HG03025 (cell line): ENCODE measurements around the gene SPATA9.
A peak's percentile ranks its signal among the peaks of the same experiment; 100 is the strongest.
"Not testable (repeated sequence)": the region's sequence is repeated elsewhere in the genome, so short reads cannot be mapped to it uniquely, and the experiment has no call there.

Source experiments
- ATAC-seq: cut with Tn5 transposase; IDR thresholded peaks from one replicate; pipeline ENCODE4 v1.9.1; 2021; ENCODE audit warnings: mild to moderate bottlenecking, moderate library complexity; ENCODE audit not compliant: unreplicated experiment, low FRiP score

SPATA9 gene

GRCh38 chr5:95718203-95718602 is 35.4 kb upstream of the SPATA9 start:
- ATAC-seq: peak; percentile 77

- ATAC-seq: no peak
Measured at GRCh38 chr5:95717439-95717838, 34.6 kb upstream of the SPATA9 start.

- no peak for ATAC-seq
Measured at GRCh38 chr5:95715799-95716461, 33.1 kb upstream of the SPATA9 start.

GRCh38 chr5:95713960-95714710 is 31.3 kb upstream of the SPATA9 start:
- ATAC-seq: no peak

- ATAC-seq: not testable (repeated sequence)
Measured at GRCh38 chr5:95713246-95713645, 30.5 kb upstream of the SPATA9 start.

DNA sequence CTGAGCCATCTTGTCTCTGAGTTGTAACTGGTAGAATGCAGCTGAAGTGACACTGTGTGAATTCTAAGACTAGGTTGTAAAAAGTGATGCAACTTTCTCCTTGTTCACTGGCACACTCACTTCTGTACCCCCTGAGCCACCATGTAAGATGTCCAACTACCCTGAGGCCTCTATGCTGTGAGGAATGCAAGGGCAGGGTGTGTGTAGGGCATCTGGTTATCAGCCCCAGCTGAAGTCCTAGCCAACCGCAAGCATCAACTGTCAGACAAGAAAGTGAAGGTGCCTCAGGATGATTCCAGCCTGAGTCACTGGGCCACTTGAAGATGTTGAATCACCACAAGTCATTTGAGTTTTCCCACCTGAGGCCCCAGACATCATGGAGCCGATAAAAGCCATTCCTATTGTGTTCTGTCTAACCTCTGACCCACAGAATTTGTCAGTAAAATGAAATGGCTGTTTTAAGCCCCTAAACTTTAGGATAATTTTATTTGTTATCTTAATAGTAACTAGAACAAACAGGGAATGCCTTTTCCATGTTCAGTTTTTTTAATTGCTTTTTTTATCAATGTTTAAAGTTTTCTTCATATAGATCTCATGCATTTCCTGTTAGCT is 29.7 kb upstream of the SPATA9 start:
- no peak for ATAC-seq

GRCh38 chr5:95711501-95712346 is 28.9 kb upstream of the SPATA9 start:
- no peak for ATAC-seq

GRCh38 chr5:95710651-95711500 is 28.1 kb upstream of the SPATA9 start:
- ATAC-seq: not testable (repeated sequence)

DNA sequence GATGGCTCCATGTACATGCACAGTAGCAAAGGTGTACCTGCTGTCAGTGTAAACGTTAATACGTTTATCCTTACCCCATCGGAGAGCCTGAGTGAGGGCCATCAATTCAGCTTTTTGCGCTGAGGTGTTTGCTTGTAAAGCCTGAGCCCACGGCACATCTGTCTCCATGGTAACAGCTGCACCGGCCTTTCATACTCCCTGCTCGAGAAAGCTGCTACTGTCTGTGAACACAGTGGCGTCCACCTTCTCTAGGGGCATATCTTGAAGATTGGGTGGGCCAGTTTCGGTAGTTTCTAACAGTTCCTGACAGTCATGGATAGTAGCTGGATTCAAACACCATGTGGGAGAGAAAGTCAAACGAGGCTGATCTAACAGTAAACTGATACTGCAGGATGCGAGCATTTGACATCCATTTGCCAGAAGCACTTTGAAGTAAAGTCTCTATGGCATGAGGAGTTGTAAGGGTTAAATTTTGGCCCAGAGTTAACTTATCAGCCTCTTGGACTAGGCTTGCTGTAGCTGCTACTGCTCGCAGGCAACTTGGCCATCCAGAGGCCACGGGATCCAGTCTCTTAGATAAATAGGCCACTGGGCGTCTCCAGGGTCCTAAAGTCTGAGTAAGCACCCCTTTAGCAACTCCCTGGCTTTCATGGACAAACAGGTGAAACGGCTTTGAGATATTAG is 27.3 kb upstream of the SPATA9 start:
- no peak for ATAC-seq

- no peak for ATAC-seq
Measured at GRCh38 chr5:95708876-95709275, 26.1 kb upstream of the SPATA9 start.

DNA sequence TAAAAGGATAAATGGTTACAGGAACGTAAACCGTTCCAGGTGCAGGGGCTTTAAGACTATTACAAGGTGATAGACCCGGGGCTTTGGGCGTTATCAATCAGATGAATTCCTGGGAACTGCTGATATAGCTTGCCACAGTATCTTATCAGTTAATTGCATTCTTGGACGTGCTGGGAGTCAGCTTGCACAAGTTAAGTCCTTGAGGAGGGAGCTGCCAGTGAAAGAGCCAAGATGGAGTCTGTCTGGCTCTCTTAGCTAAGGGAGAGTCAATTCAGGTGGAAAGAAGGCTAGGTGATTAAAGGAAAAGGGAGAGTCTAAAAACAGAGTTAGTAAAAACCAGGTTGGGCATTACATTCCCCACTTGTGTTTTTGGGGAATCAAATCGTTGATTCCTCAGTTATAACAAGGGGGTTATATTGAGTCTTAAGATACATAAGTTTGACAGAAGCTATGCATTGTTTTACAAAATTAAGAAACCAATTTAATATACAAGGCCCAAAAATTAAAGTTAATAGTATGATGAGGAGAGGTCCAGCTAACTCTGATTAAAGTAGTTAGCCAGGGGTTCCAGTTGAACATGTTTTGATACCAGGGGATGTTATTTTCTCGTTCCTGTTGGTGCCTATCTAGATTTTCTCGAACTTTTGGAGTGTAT is 24.9 kb upstream of the SPATA9 start:
- not testable (repeated sequence) for ATAC-seq

GRCh38 chr5:95707055-95707454 is 24.3 kb upstream of the SPATA9 start:
- no peak for ATAC-seq

DNA sequence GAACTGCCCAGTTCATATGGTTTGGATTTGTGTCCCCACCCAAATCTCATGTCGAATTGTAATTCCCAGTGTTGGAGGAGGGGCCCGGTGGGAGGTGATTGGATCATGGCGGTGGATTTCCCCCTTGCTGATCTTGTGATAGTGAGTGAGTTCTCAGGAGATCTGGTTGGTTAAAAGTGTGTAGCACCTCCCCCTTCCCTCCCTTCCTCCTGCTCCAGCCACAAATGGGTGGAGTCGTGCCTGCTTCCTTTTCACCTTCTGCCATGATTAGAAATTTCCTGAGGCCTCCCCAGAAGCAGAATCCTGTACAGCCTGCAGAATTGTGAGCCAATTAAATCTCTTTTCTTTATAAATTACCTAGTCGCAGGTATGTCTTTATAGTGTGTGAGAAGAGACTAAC is 23.4 kb upstream of the SPATA9 start:
- ATAC-seq: not testable (repeated sequence)

- ATAC-seq: no peak
Measured at GRCh38 chr5:95704150-95704549, 21.4 kb upstream of the SPATA9 start.

- no peak for ATAC-seq
Measured at GRCh38 chr5:95701074-95701473, 18.3 kb upstream of the SPATA9 start.

DNA sequence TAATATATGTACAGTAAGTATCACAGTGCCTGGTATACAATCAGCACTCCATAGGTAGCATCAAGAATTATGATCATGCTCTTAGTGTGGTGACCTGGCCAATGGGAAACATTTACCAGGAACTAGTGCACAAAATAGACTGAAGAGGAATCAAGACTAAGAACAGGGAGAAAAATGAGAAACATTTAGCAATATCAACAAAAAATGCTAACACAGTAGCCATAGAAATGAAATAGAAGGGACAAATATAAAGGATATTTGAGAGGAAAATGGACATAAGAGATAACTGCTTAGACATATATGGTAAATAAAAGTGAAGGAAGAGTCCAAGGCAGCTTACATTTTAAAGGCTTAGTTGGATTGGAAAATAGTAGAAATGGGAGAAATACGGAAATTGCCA is 16.5 kb upstream of the SPATA9 start:
- ATAC-seq: no peak

DNA sequence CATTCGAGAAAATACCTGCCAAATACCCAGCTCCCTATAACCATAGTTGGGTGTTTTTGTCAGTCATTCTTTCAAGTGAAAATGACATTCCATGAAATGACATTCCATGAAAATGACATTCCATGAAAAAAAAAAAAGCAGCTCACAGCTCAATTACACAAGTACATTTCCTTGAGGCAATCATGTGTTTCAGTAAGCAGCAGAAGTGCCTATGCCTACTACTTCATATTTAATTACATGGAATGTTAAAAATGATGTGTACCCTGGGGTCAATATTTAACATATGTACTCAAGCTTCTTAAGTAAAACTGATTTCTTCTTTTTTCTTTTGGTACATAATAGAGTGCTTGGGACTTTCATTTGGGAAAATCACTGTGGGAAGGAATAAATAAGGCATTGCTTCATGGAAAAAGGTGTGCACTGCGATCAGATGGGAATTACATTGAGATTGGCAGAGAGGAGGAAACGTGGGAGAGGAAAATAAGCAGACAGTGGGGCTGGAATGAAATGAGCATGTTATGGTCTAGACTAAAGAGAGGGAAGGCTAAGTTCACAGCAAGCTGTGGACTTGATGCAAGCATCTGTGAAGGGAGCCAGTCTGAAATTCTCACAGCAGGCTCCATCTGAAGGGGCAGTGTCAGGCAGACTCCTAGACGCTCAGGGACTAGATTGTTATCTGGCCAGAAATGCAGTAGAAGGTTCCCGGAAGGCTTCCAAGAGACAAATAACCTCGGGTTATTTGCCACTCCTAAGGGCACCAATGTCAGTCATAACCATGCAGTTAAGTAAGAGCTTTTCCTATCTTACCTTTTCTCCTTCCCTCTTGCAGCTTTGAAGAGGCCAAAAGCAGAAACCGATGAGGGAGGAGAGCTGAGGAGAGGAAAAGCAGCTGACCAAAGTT is 15.2 kb upstream of the SPATA9 start:
- no peak for ATAC-seq

- no peak for ATAC-seq
Measured at GRCh38 chr5:95690333-95690732, 7.5 kb upstream of the SPATA9 start.
